GM13976 (cell line): ENCODE results near the gene ABCC1.

Source experiments
- DNase-seq: peaks from one replicate; pipeline ENCODE4 v3.0.0; 2012; ENCODE audit warnings: low spot score
- CTCF ChIP-seq: IDR thresholded peaks from 2 replicates; pipeline ENCODE4 v1.5.1; 2012; ENCODE audit warnings: borderline replicate concordance, mild to moderate bottlenecking; ENCODE audit not compliant: insufficient read depth; ENCODE audit errors: extremely low read depth, missing control alignments, control extremely low read depth
- in situ Hi-C: fragments of 300-500 bp; cut with MboI; formaldehyde crosslinking; loops from one replicate; pipeline ENCODE4 v1.12.0; 2022; ENCODE audit warnings: low sequenced_read_pairs, mixed read lengths, inconsistent platforms; ENCODE audit not compliant: unreplicated experiment

Gene ABCC1

GRCh38 chr16:15960124-15960971 lies 10.9 kb downstream of the ABCC1 start:
- no peak for DNase-seq
- in situ Hi-C loops: no loop called here
- TF ChIP-seq CTCF: no peak

GRCh38 chr16:15961060-15961511 lies 11.7 kb downstream of the ABCC1 start:
- TF ChIP-seq CTCF: no peak
- in situ Hi-C loops: no loop called here
- peak; percentile 77 for DNase-seq

GRCh38 chr16:15961571-15962090 lies 12.2 kb downstream of the ABCC1 start:
- TF ChIP-seq CTCF: no peak
- in situ Hi-C loops: no loop called here
- no peak for DNase-seq

GRCh38 chr16:15963307-15963910 lies 14.0 kb downstream of the ABCC1 start:
- TF ChIP-seq CTCF: no peak
- no peak for DNase-seq
- in situ Hi-C loops: no loop called here

- in situ Hi-C loops: no loop called here
- no peak for TF ChIP-seq CTCF
- no peak for DNase-seq
Measured at GRCh38 chr16:15966420-15966819, 17.0 kb downstream of the ABCC1 start.

- DNase-seq: no peak
- in situ Hi-C loops: no loop called here
- no peak for TF ChIP-seq CTCF
Measured at GRCh38 chr16:15966836-15967546, 17.6 kb downstream of the ABCC1 start.
